Activated CD8-positive, alpha-beta T cell treated with anti-CD3 and anti-CD28 coated beads, Interleukin-2, amount 10 ng/mL, durations not matched to agents 7 days and 5 days (primary cell): ENCODE measurements around the gene SDC4. TPM values are rescaled to one million over a fixed set of nuclear protein-coding genes. Genes with fewer than 3 reads are reported as not detected.

ENCODE experiments used
- ATAC-seq: fragments of 150-1000 bp; cut with Tn5 transposase; one replicate; pipeline ENCODE4 v1.10.0; 2021; ENCODE audit warnings: moderate library complexity
- CTCF ChIA-PET: fragments of 350-600 bp; sonication (Branson Sonifier 250); formaldehyde crosslinking; loops from one replicate; lab custom pipeline; 2021; ENCODE audit warnings: antibody characterized with exemption; lab: Charles Lee
- POLR2A ChIA-PET: fragments of 350-600 bp; sonication (Branson Sonifier 250); formaldehyde crosslinking; loops from one replicate; lab custom pipeline; 2021; ENCODE audit warnings: antibody characterized with exemption; lab: Charles Lee
- DNase-seq: peaks from one replicate; pipeline ENCODE4 v3.0.0-alpha.2; 2020
- H3K27ac Mint-ChIP-seq: one replicate; pipeline ENCODE4 v1.8.0; 2021; ENCODE audit warnings: mild to moderate bottlenecking, mixed read lengths
- H3K27me3 Mint-ChIP-seq: one replicate; pipeline ENCODE4 v1.8.0; 2021; ENCODE audit warnings: low read depth, mixed read lengths
- H3K36me3 Mint-ChIP-seq: one replicate; pipeline ENCODE4 v1.8.0; 2021; ENCODE audit warnings: low read depth, mixed read lengths
- H3K4me1 Mint-ChIP-seq: one replicate; pipeline ENCODE4 v1.8.0; 2021; ENCODE audit warnings: low read depth, mixed read lengths
- H3K4me3 Mint-ChIP-seq: one replicate; pipeline ENCODE4 v1.8.0; 2021; ENCODE audit warnings: mild to moderate bottlenecking, mixed read lengths
- H3K9me3 Mint-ChIP-seq: one replicate; pipeline ENCODE4 v1.8.0; 2022; ENCODE audit warnings: mixed read lengths; ENCODE audit not compliant: insufficient read depth
- total RNA-seq, 2 experiments: library from RNA; stranded (reverse); gene quantifications; one replicate each; pipeline ENCODE4 v1.2.3, GENCODE V29; 2021

SDC4 gene
- total RNA-seq, 2 experiments from 2014 or later, result 6.6 to 6.7 TPM

DNA sequence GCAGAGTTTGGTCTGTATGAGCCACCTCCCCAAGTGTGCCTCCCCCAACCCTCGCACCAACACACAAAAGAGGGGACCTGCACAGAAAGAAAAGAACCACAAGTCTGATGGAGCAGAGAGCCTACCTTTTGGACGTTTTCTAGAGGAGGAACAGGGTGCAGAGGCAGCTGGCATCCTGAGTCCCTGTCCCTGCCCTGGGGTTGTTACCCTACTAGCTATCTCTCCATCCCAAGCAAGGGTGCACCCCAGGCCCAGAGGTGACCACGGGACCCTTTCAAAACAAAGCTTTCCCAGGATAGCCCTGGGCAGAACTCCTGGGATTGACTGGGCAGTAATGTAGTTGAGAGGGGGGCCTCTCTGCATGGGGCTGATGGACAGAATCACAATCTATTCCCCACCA lies 30.4 kb downstream of the SDC4 start:
- Mint-ChIP-seq H3K4me1 (peaks cover 50% of the 10 kb centered on the region), H3K27me3 (peaks cover 18% of the 10 kb centered on the region), H3K4me3 (no peak overlapping the region), H3K9me3 (no peaks in the 10 kb centered on the region), H3K27ac (no peak overlapping the region), H3K36me3 (no peaks in the 10 kb centered on the region)
- DNase-seq (no peak), ATAC-seq (no peak)
- CTCF ChIA-PET, result interaction anchor here (0.7 to 9.8 kb wide), 21 partner anchors 9 to 453 kb away, joined by 3 to 88 read pairs (median 10); partner anchors contain the start of genes MATN4, SDC4 and SYS1
- POLR2A ChIA-PET, result interaction anchor here (1.2 to 3.7 kb wide), 2 partner anchors 45 to 98 kb away, joined by 3 to 15 read pairs; partner anchors contain the start of genes PIGT and SYS1

DNA sequence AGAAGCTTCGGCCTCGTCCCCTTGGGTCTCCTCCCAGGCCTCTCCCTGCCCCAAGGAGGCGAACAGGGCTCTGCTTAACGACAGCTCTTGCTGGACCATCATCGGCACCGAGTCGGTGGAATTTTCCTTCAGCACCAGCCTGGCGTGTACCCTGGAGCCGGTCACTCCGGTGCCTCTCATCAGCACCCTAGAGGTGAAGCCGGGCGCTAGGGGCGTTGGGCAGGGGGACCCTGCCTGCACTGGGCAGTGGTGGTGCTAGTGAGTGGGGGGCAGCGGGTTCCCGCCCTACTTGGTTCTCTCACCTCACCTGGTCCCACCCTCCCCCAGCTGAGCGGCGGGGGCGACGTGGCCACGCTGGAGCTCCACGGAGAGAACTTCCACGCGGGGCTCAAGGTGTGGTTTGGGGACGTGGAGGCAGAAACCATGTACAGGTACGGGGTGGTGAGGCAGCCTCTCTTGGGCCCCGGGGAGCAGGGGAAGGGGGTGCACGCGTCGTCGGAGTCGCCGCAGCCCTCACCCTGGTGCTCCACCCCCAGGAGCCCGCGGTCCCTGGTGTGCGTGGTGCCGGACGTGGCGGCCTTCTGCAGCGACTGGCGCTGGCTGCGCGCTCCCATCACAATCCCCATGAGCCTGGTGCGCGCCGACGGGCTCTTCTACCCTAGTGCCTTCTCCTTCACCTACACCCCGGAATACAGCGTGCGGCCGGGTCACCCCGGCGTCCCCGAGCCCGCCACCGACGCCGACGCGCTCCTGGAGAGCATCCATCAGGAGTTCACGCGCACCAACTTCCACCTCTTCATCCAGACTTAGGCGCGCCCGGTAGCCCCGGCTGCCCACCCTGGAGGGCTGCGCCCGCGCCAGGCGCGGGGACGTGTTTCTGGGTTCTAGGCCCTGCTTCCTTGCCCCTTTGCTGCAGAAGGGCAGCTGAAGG lies 31.8 kb downstream of the SDC4 start:
- Mint-ChIP-seq H3K4me1 (peaks cover 46% of the 10 kb centered on the region), H3K36me3 (no peaks in the 10 kb centered on the region), H3K27me3 (peaks cover 20% of the 10 kb centered on the region), H3K27ac (no peak overlapping the region), H3K4me3 (no peak overlapping the region), H3K9me3 (no peaks in the 10 kb centered on the region)
- no peak for ATAC-seq
- DNase-seq, result no peak
- POLR2A ChIA-PET, result interaction anchor here (0.6 to 3.7 kb wide), 2 partner anchors 46 to 47 kb away, joined by 4 to 15 read pairs; partner anchors contain the start of gene SYS1
- CTCF ChIA-PET, result interaction anchor here (0.9 to 9.8 kb wide), 9 partner anchors 9 to 136 kb away, joined by 3 to 88 read pairs (median 5); partner anchors contain the start of gene SYS1

DNA sequence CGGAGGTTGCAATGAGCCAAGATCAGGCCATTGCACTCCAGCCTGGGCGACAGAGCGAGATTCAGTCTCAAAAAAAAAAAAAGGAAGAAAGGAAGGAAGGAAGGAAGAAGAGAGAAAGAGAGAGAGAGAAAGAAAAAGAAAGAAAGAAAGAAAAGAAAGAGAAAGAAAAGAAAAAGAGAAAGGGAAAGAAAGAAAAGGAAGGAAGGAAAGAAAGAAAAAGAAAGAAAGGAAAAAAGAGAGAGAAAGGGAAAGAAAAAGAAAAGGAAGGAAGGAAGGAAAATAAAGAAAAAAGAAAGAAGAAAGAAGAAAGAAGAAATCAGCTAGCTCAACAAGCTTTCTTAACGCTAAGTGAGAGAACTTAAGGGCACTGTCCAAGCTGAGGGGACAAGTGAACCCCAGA lies 32.6 kb downstream of the SDC4 start:
- no peak overlapping the region for H3K27ac Mint-ChIP-seq
- ChIA-PET POLR2A (interaction anchor here (0.6 kb wide), 1 partner anchor 47 kb away, joined by 4 read pairs; the partner anchor contains the start of gene SYS1), CTCF (interaction anchor here (0.6 to 9.8 kb wide), 5 partner anchors 8 to 121 kb away, joined by 3 to 88 read pairs (median 5); no protein-coding TSS in a partner anchor)
- H3K36me3 Mint-ChIP-seq, result no peaks in the 10 kb centered on the region
- no peaks in the 10 kb centered on the region for H3K9me3 Mint-ChIP-seq
- H3K4me1 Mint-ChIP-seq, result peaks cover 42% of the 10 kb centered on the region
- peaks cover 25% of the 10 kb centered on the region for H3K27me3 Mint-ChIP-seq
- no peak for ATAC-seq
- H3K4me3 Mint-ChIP-seq, result no peak overlapping the region
- DNase-seq, result no peak

DNA sequence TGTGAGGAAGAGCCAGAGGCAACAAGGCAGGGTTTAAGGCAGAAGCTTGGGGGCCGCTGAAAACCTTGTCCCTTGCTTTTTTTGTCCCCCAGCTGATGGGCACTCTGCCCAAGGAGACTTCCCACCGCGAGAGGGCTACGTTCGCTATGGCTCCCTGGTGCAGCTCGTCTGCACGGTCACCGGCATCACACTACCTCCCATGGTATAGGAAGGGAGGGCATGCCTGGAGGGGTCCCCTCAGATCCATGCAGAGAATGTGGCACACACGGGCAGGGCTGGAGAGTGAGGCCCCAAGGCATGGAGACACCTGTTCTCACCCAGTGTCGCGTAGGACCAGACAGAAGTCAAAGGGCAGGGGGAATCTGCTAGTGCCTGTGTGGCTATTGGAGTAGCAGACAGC lies 34.3 kb downstream of the SDC4 start:
- H3K27me3 Mint-ChIP-seq, result peaks cover 38% of the 10 kb centered on the region
- ChIA-PET POLR2A (interaction anchor here (1.1 kb wide), 1 partner anchor 22 kb away, joined by 3 read pairs; no protein-coding TSS in a partner anchor), CTCF (interaction anchor here (1.0 to 3.0 kb wide), 3 partner anchors 9 to 20 kb away, joined by 3 to 28 read pairs (median 25); no protein-coding TSS in a partner anchor)
- H3K9me3 Mint-ChIP-seq, result no peaks in the 10 kb centered on the region
- H3K27ac Mint-ChIP-seq, result no peak overlapping the region
- H3K36me3 Mint-ChIP-seq, result no peaks in the 10 kb centered on the region
- no peak for ATAC-seq
- H3K4me3 Mint-ChIP-seq, result no peak overlapping the region
- peaks cover 27% of the 10 kb centered on the region for H3K4me1 Mint-ChIP-seq
- no peak for DNase-seq

DNA sequence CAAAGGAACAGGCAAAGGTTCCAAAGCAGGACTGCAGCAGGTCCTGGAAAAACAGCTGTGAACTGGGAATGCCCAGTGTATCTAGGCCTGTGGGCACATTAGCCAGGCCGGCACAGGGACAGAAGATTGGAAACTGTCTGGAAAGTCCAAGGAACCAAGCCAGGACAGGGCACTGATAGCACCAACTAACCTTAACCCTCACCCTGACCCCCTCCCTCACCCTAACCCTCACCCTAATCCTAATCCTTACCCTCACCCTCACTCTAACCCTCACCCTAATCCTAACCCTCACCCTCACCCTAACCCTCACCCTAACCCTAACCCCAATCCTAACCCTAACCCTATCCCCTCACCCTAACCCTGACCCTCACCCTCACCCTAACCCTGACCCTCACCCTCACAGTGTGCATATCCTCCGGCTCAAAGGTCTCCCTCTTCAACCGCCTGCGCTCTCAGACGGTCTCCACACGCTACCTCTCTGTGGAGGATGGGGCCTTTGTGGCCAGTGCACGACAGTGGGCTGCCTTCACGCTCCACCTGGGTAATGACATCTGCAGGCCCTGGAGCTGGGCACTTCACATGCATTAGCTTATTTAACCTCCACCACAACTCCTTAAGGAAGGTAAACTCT lies 35.0 kb downstream of the SDC4 start:
- ChIA-PET POLR2A (interaction anchor here (1.1 kb wide), 1 partner anchor 22 kb away, joined by 3 read pairs; no protein-coding TSS in a partner anchor), CTCF (interaction anchor here (0.8 to 3.0 kb wide), 8 partner anchors 10 to 271 kb away, joined by 3 to 28 read pairs (median 8); no protein-coding TSS in a partner anchor)
- H3K4me1 Mint-ChIP-seq, result peaks cover 19% of the 10 kb centered on the region
- ATAC-seq (no peak), DNase-seq (no peak)
- H3K27ac Mint-ChIP-seq, result no peak overlapping the region
- no peaks in the 10 kb centered on the region for H3K36me3 Mint-ChIP-seq
- H3K9me3 Mint-ChIP-seq, result no peaks in the 10 kb centered on the region
- peaks cover 39% of the 10 kb centered on the region for H3K27me3 Mint-ChIP-seq
- H3K4me3 Mint-ChIP-seq, result no peak overlapping the region

DNA sequence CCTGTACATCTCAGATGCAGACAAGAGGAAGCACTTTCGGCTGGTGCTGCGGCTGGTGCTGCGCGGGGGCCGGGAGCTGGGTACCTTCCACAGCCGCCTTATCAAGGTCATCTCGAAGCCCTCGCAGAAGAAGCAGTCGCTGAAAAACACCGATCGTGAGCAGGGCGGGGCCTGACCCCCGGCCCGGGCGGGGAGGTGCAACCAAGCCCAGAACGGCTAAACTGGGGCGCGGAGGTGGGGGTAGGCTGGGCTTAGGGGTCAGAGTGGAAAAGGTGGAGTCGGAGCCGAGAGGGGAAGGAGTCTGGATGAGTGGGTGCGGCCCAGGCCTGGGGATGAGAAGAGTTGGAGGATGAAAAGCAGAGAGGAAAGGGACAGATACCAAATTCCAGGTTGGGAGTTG lies 36.0 kb downstream of the SDC4 start:
- H3K4me1 Mint-ChIP-seq, result peaks cover 12% of the 10 kb centered on the region
- ChIA-PET POLR2A (no interaction called here), CTCF (interaction anchor here (0.6 to 3.0 kb wide), 29 partner anchors 10 to 459 kb away, joined by 3 to 28 read pairs (median 4); partner anchors contain the start of gene SYS1)
- ATAC-seq (no peak), DNase-seq (no peak)
- no peak overlapping the region for H3K4me3 Mint-ChIP-seq
- no peaks in the 10 kb centered on the region for H3K9me3 Mint-ChIP-seq
- peaks cover 42% of the 10 kb centered on the region for H3K27me3 Mint-ChIP-seq
- H3K36me3 Mint-ChIP-seq, result no peaks in the 10 kb centered on the region
- H3K27ac Mint-ChIP-seq, result no peak overlapping the region

DNA sequence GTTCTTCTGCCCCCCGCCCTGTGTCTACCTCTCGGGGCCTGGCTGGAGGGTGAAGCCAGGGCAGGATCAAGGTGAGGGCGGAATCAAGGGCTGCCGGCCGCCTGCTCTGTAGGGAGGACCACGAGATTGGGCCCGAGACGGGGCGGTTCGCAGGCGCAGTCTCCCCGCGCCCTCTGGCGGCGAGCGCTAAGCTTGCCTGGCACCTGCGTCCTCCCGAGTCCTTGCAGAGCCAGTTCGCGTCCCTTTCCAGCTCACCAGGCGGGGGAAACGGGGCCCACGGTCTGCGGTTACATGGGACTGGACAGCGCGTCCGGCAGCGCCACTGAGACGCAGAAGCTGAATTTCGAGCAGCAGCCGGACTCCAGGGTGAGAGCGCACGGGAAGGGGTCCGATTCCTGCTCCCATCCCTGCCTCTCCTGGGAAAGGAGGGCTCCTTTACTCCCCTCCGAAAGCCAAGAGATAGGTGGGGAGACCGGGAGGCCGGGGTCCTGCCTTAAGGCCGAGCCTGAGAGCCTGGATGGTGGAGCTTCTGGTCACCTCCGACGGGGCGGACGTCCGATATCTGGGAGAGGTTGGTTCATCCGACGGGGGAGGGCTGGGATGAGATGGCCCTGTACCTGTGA lies 36.5 kb downstream of the SDC4 start:
- Mint-ChIP-seq H3K27ac (no peak overlapping the region), H3K4me3 (no peak overlapping the region), H3K36me3 (no peaks in the 10 kb centered on the region), H3K9me3 (no peaks in the 10 kb centered on the region), H3K4me1 (peaks cover 9% of the 10 kb centered on the region), H3K27me3 (peaks cover 38% of the 10 kb centered on the region)
- POLR2A ChIA-PET, result no interaction called here
- CTCF ChIA-PET, result interaction anchor here (0.6 to 3.0 kb wide), 29 partner anchors 9 to 459 kb away, joined by 3 to 28 read pairs (median 4); partner anchors contain the start of gene SYS1
- peak; percentile 70 for DNase-seq
- peak; percentile 82 for ATAC-seq

DNA sequence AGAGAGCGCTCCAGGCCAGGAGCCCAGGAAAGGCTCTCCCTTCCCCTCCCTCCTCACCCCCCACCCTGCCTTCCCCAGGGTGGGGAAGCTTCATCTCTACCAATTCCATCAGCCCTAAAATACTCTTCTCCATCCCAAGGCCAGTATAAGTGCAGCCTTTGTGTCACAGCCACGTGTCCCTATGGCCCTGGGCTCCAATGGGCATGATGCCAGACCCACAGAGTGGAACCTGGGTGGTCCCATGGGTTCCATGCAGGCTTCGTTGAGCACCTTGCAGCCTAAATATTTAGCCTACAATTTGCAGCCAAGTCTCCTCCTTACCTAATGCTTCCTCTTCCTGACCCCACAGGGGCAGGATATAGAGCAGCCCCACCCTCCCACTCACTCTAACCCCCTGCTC lies 39.1 kb downstream of the SDC4 start:
- Mint-ChIP-seq H3K27ac (no peak overlapping the region), H3K4me3 (no peak overlapping the region), H3K9me3 (no peaks in the 10 kb centered on the region), H3K27me3 (peaks cover 40% of the 10 kb centered on the region), H3K4me1 (peaks cover 7% of the 10 kb centered on the region), H3K36me3 (no peaks in the 10 kb centered on the region)
- ATAC-seq (no peak), DNase-seq (no peak)
- ChIA-PET CTCF (interaction anchor here (1.7 kb wide), 1 partner anchor 15 kb away, joined by 6 read pairs; no protein-coding TSS in a partner anchor), POLR2A (no interaction called here)

DNA sequence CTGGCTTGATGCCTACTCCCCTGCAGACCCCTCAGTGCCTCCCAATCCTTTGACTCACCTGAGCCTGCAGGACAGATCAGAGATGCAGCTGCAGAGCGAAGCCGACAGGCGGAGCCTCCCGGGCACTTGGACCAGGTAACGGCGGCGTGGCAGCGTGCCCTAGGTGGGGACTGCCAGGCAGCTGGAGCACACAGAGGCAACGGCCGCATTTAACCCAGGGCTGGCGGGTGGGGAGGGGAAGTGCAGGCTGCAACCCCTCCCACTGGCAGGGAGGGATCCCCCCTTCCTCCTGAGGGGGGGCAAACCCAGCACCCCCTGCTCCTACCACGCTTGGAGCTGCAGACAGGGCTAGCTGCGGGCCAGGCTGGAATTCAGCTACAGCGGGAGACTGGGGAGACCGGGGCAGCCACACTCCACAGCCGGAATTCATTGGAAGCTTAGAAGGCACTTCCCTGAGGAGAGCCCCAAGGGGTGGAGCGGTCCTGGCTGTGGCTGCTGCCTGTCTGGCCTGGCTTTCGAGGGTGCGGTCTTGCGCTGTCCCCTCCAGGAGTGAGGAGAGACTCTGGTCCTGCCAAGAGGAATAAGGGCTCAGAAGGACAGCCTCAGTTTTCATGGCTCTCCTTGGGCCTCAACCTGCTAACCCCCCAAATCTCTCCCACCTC lies 40.0 kb downstream of the SDC4 start, which contains the start of gene MATN4:
TSS of gene MATN4 (minus strand) at position 183 of the 662 bp plus-strand sequence. CDS start 2,717 bp downstream, outside the sequence.
- Mint-ChIP-seq H3K4me3 (no peak within 1 kb of the TSS), H3K27me3 (peaks cover 44% of the 10 kb centered on the region), H3K27ac (no peak within 1 kb of the TSS), H3K9me3 (no peaks in the 10 kb centered on the region), H3K4me1 (peaks cover 15% of the 10 kb centered on the region), H3K36me3 (no peaks in the 10 kb centered on the region)
- POLR2A ChIA-PET, result no interaction called here
- no peak for DNase-seq
- CTCF ChIA-PET, result interaction anchor here (0.8 to 1.1 kb wide), 3 partner anchors 10 to 264 kb away, joined by 3 to 5 read pairs (median 3); no protein-coding TSS in a partner anchor
- no peak for ATAC-seq

DNA sequence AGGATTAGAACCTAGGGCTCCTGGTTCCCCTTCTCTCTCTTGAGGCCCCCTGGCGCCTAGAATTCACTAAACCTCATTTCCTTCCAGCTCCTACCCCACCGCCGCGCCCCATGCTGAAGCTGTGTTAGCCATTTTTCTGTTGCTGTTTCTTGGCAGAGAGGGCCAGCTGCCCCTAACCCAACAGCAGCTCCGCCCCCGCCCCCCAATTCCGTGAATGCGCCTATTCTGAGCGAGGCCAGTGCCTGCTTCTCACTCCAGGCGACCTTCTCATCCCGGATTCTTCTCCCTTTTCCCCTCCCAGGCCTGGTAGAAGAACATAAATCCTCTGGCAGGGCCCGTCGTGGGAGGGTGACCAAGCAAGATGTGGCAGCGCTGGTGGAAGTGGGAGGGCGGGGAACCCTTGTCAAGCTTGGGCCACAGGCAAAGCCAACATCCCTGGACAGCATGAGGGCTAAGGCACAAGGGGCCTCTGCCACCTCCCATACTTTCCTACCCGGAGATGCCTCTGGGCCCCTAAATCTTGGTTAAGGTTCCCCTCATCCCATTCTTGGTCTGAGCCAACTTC lies 41.1 kb downstream of the SDC4 start:
- CTCF ChIA-PET, result interaction anchor here (0.7 to 1.2 kb wide), 10 partner anchors 8 to 464 kb away, joined by 3 to 4 read pairs (median 3); no protein-coding TSS in a partner anchor
- Mint-ChIP-seq H3K4me1 (peaks cover 14% of the 10 kb centered on the region), H3K27me3 (peaks cover 41% of the 10 kb centered on the region), H3K9me3 (no peaks in the 10 kb centered on the region), H3K4me3 (no peak overlapping the region), H3K27ac (no peak overlapping the region), H3K36me3 (no peaks in the 10 kb centered on the region)
- ATAC-seq (no peak), DNase-seq (no peak)
- POLR2A ChIA-PET, result interaction anchor here (0.5 kb wide), 1 partner anchor 143 kb away, joined by 3 read pairs; no protein-coding TSS in a partner anchor
